ENCODE measurements around the gene MED14.
"Not testable (repeated sequence)": the region's sequence is repeated elsewhere in the genome, so short reads cannot be mapped to it uniquely, and the experiment has no call there.

The MED14 gene

GRCh38 chrX:40748977-40749376 lies 13.6 kb upstream of the MED14 start:
- H3K4me3 ChIP-seq (ENCODE audit: severe bottlenecking) = no peak overlapping the region
- no peak for TF ChIP-seq CTCF (IDR thresholded peaks at IDR 0.05; ENCODE audit: poor library complexity, severe bottlenecking)

GRCh38 chrX:40746521-40746920 lies 11.2 kb upstream of the MED14 start:
- TF ChIP-seq CTCF (IDR thresholded peaks at IDR 0.05; ENCODE audit: poor library complexity, severe bottlenecking) = no peak
- no peaks in the 10 kb centered on the region for H3K9me3 ChIP-seq (ENCODE audit: severe bottlenecking)
- ATAC-seq (ENCODE audit: low read depth) (no peak), DNase-seq (ENCODE audit: low spot score) (no peak)
- H3K4me3 ChIP-seq (ENCODE audit: severe bottlenecking) = no peak overlapping the region
- H3K36me3 ChIP-seq (ENCODE audit: low read depth) = no peaks in the 10 kb centered on the region
- H3K4me1 ChIP-seq (ENCODE audit: insufficient read depth, poor library complexity, severe bottlenecking) = no peaks in the 10 kb centered on the region
- no peak overlapping the region for H3K27ac ChIP-seq (ENCODE audit: poor library complexity, severe bottlenecking)
- no peaks in the 10 kb centered on the region for H3K27me3 ChIP-seq (ENCODE audit: insufficient read depth, poor library complexity, severe bottlenecking)

More at GRCh38 chrX:40748977-40749376, 13.6 kb upstream of the MED14 start:
- Histone ChIP-seq H3K27ac (ENCODE audit: poor library complexity, severe bottlenecking) (no peak overlapping the region), H3K4me1 (ENCODE audit: insufficient read depth, poor library complexity, severe bottlenecking) (no peaks in the 10 kb centered on the region), H3K27me3 (ENCODE audit: insufficient read depth, poor library complexity, severe bottlenecking) (no peaks in the 10 kb centered on the region), H3K9me3 (ENCODE audit: severe bottlenecking) (no peaks in the 10 kb centered on the region), H3K36me3 (ENCODE audit: low read depth) (no peaks in the 10 kb centered on the region)
- DNase-seq (ENCODE audit: low spot score) = no peak
- no peak for ATAC-seq (ENCODE audit: low read depth)

GRCh38 chrX:40736170-40736505 lies 796 bp upstream of the MED14 start:
- TF ChIP-seq CTCF (IDR thresholded peaks at IDR 0.05; ENCODE audit: poor library complexity, severe bottlenecking) = no peak
- H3K4me1 ChIP-seq (ENCODE audit: insufficient read depth, poor library complexity, severe bottlenecking) = no peaks in the 10 kb centered on the region
- H3K27ac ChIP-seq (ENCODE audit: poor library complexity, severe bottlenecking) = peak overlapping the region; percentile 81
- DNase-seq (ENCODE audit: low spot score) = no peak
- no peaks in the 10 kb centered on the region for H3K27me3 ChIP-seq (ENCODE audit: insufficient read depth, poor library complexity, severe bottlenecking)
- peak overlapping the region; percentile 59 for H3K4me3 ChIP-seq (ENCODE audit: severe bottlenecking)
- H3K9me3 ChIP-seq (ENCODE audit: severe bottlenecking) = no peaks in the 10 kb centered on the region
- no peaks in the 10 kb centered on the region for H3K36me3 ChIP-seq (ENCODE audit: low read depth)
- ATAC-seq (ENCODE audit: low read depth) = no peak

- peak overlapping the region; percentile 81 for H3K27ac ChIP-seq (ENCODE audit: poor library complexity, severe bottlenecking)
- no peak for DNase-seq (ENCODE audit: low spot score)
- H3K36me3 ChIP-seq (ENCODE audit: low read depth) = no peaks in the 10 kb centered on the region
- no peaks in the 10 kb centered on the region for H3K9me3 ChIP-seq (ENCODE audit: severe bottlenecking)
- no peaks in the 10 kb centered on the region for H3K27me3 ChIP-seq (ENCODE audit: insufficient read depth, poor library complexity, severe bottlenecking)
- no peak for TF ChIP-seq CTCF (IDR thresholded peaks at IDR 0.05; ENCODE audit: poor library complexity, severe bottlenecking)
- H3K4me3 ChIP-seq (ENCODE audit: severe bottlenecking) = peak overlapping the region; percentile 59
- no peaks in the 10 kb centered on the region for H3K4me1 ChIP-seq (ENCODE audit: insufficient read depth, poor library complexity, severe bottlenecking)
- peak; percentile 10; the same call in 1 of the 3 replicates for ATAC-seq (ENCODE audit: low read depth)
Measured at GRCh38 chrX:40734971-40735324, 394 bp downstream of the MED14 start.

- Histone ChIP-seq H3K4me3 (ENCODE audit: severe bottlenecking) (no peak overlapping the region), H3K9me3 (ENCODE audit: severe bottlenecking) (no peaks in the 10 kb centered on the region), H3K4me1 (ENCODE audit: insufficient read depth, poor library complexity, severe bottlenecking) (no peaks in the 10 kb centered on the region), H3K27me3 (ENCODE audit: insufficient read depth, poor library complexity, severe bottlenecking) (no peaks in the 10 kb centered on the region), H3K27ac (ENCODE audit: poor library complexity, severe bottlenecking) (no peak overlapping the region), H3K36me3 (ENCODE audit: low read depth) (no peaks in the 10 kb centered on the region)
- no peak for ATAC-seq (ENCODE audit: low read depth)
- TF ChIP-seq CTCF (IDR thresholded peaks at IDR 0.05; ENCODE audit: poor library complexity, severe bottlenecking) = no peak
- DNase-seq (ENCODE audit: low spot score) = no peak
Measured at GRCh38 chrX:40733706-40734105, 1.6 kb downstream of the MED14 start.

- not testable (repeated sequence) for H3K4me3 ChIP-seq (ENCODE audit: severe bottlenecking); H3K27ac ChIP-seq (ENCODE audit: poor library complexity, severe bottlenecking); H3K9me3 ChIP-seq (ENCODE audit: severe bottlenecking); H3K27me3 ChIP-seq (ENCODE audit: insufficient read depth, poor library complexity, severe bottlenecking); H3K4me1 ChIP-seq (ENCODE audit: insufficient read depth, poor library complexity, severe bottlenecking); DNase-seq (ENCODE audit: low spot score); H3K36me3 ChIP-seq (ENCODE audit: low read depth); ATAC-seq (ENCODE audit: low read depth)
Measured at GRCh38 chrX:40732499-40732898, 2.8 kb downstream of the MED14 start.
